IMR-90 (cell line): Measurements from ENCODE around the gene SULT1E1.

Experiments used
- BHLHE40 ChIP-seq: fragments of 150-350 bp; IDR thresholded peaks from 2 replicates; pipeline ENCODE4 v1.6.1; 2016; ENCODE audit warnings: mild to moderate bottlenecking, low read depth, low read length
- CHD1 ChIP-seq: IDR thresholded peaks from 2 replicates; pipeline ENCODE4 v1.6.1; 2012; ENCODE audit warnings: low read depth, low read length, improper control_type of control experiment
- CTCF ChIP-seq: conservative IDR thresholded peaks from 2 replicates; pipeline ENCODE4 v1.5.1; 2012; ENCODE audit warnings: mild to moderate bottlenecking, low read depth, low read length, improper control_type of control experiment
- MAFK ChIP-seq: IDR thresholded peaks from 2 replicates; pipeline ENCODE4 v1.6.1; 2012; ENCODE audit warnings: low read depth, low read length, improper control_type of control experiment
- MAZ ChIP-seq: IDR thresholded peaks from 2 replicates; pipeline ENCODE4 v1.6.1; 2012; ENCODE audit warnings: low read depth, mild to moderate bottlenecking, low read length, improper control_type of control experiment, moderate library complexity, borderline replicate concordance
- MXI1 ChIP-seq: IDR thresholded peaks from 2 replicates; pipeline ENCODE4 v1.6.1; 2012; ENCODE audit warnings: low read depth, mild to moderate bottlenecking, low read length, moderate library complexity, borderline replicate concordance
- POLR2A ChIP-seq: IDR thresholded peaks from 2 replicates; pipeline ENCODE4 v1.6.1; 2012; ENCODE audit warnings: mild to moderate bottlenecking, low read depth, low read length
- RAD21 ChIP-seq: IDR thresholded peaks from 2 replicates; pipeline ENCODE4 v1.6.1; 2012; ENCODE audit warnings: low read length, improper control_type of control experiment
- RCOR1 ChIP-seq: IDR thresholded peaks from 2 replicates; pipeline ENCODE4 v1.6.1; 2012; ENCODE audit warnings: mild to moderate bottlenecking, low read length, improper control_type of control experiment; ENCODE audit not compliant: insufficient replicate concordance
- RFX5 ChIP-seq: IDR thresholded peaks from 2 replicates; pipeline ENCODE4 v1.8.0; 2012; ENCODE audit warnings: low read depth, mild to moderate bottlenecking, low read length, moderate library complexity
- SMC3 ChIP-seq: fragments of 150-350 bp; IDR thresholded peaks from 2 replicates; pipeline ENCODE4 v1.6.1; 2016; ENCODE audit warnings: low read depth, mild to moderate bottlenecking, antibody characterized with exemption, low read length, moderate library complexity
- USF2 ChIP-seq: fragments of 150-350 bp; IDR thresholded peaks from 2 replicates; pipeline ENCODE4 v1.6.1; 2017; ENCODE audit warnings: mild to moderate bottlenecking, antibody characterized with exemption, low read length, low read depth

GRCh38 chr4:69800599-69800998, 59.3 kb downstream of the SULT1E1 start:
- TF ChIP-seq CHD1 (no peak), RCOR1 (no peak), CTCF (no peak), MAFK (no peak), POLR2A (no peak), MXI1 (no peak), MAZ (no peak), USF2 (no peak), RFX5 (no peak), SMC3 (no peak), BHLHE40 (no peak), RAD21 (no peak)
